ENCODE results near the gene CDYL2. TPM values are rescaled to one million over a fixed set of nuclear protein-coding genes. Genes with fewer than 3 reads are reported as not detected.

CDYL2 gene
- total and polyA plus RNA-seq, 2 donors (not counting 3 experiments of a cell fraction or from before 2014, with no cell fraction given) = 7.1 to 71.3 TPM

DNA sequence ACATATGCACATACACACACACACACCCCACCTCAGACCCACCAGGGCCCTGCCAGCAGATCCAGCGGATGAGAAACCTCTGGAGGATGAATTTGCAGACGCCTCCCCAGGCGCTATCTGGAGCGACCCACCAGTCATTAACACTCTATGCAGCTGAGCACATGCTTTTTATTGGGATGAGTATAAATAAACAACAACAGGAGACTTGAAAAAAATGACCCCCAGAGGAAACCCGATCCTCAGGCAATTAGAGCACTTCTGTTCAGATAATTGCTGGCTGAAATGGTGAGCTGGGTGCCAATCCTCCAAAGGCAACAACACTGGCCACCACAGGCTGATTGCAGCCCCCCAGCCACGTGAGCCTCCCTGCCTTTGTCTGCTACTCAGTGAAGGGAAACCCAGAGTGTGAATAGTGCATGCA, 230.7 kb downstream of the CDYL2 start:
- H3K4me2 ChIP-seq (ENCODE audit: insufficient read depth, low read length) = no peak overlapping the region
- BruUV-seq (replicated peaks) = no TSS peak
- no peak overlapping the region for H3K9ac ChIP-seq (replicated peaks; ENCODE audit: extremely low read depth, insufficient read depth, low read length)

DNA sequence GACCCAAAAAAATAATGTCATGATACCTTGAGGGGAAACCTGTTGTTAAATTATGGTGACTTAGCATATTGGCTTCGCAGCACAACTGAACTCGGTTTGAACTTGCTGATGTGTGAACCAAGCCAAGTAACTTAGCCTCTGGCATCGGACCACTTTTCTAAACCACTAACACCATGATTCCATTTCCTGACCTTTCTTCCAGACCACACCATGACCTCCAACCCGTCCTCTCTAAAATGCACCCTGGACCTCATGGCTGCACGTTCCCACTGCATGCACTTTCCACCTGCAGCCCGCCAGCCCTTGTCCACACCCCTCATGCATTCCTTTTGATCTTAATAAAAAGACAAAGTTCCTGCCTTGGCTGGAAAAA, 234.3 kb downstream of the CDYL2 start:
- H3K9ac ChIP-seq (replicated peaks; ENCODE audit: extremely low read depth, insufficient read depth, low read length) = no peak overlapping the region
- no peaks in the 10 kb centered on the region for H4K20me1 ChIP-seq (replicated peaks; ENCODE audit: control insufficient read depth, extremely low read depth, insufficient read depth, low read length)
- H2AFZ ChIP-seq (ENCODE audit: low read depth, low read length) = no peak overlapping the region
- CTCF ChIA-PET = no interaction called here
- no peaks in the 10 kb centered on the region for H3K9me1 ChIP-seq (replicated peaks; ENCODE audit: control insufficient read depth, extremely low read depth, insufficient read depth, low read length)
- DNase-seq (ENCODE audit: low read depth, low spot score) (peak; percentile 14), FAIRE-seq (no peak)
- H3K27me3 ChIP-seq (ENCODE audit: control insufficient read depth in 2 of 2, insufficient read depth in 2 of 2, low read length in 2 of 2) = no peaks in the 10 kb centered on the region
- dilution Hi-C loops (cut with MboI; ENCODE audit: extremely low pct_ligation_motif_present, low sequenced_read_pairs) (no loop called here), intact Hi-C loops (cut with micrococcal nuclease) (no loop called here)
- TF ChIP-seq GATA2 (IDR thresholded peaks at IDR 0.05; ENCODE audit: insufficient read depth, insufficient read length, low read depth, low read length) (no peak), POLR2AphosphoS5 (IDR thresholded peaks at IDR 0.05; ENCODE audit: insufficient read depth, low read depth, low read length) (no peak), FOS (IDR thresholded peaks at IDR 0.05; ENCODE audit: borderline replicate concordance, insufficient read depth, low read length) (no peak), POLR2A (IDR thresholded peaks at IDR 0.05; ENCODE audit: low read depth, low read length) (no peak), MYC (IDR thresholded peaks at IDR 0.05; ENCODE audit: low read depth, low read length) (no peak), JUN (IDR thresholded peaks at IDR 0.05; ENCODE audit: borderline replicate concordance, insufficient read depth, insufficient read length, low read depth) (no peak), EZH2 (IDR thresholded peaks at IDR 0.05; ENCODE audit: borderline replicate concordance, low read depth, low read length, severe bottlenecking) (no peak)
- TF ChIP-seq, protein P1, sequence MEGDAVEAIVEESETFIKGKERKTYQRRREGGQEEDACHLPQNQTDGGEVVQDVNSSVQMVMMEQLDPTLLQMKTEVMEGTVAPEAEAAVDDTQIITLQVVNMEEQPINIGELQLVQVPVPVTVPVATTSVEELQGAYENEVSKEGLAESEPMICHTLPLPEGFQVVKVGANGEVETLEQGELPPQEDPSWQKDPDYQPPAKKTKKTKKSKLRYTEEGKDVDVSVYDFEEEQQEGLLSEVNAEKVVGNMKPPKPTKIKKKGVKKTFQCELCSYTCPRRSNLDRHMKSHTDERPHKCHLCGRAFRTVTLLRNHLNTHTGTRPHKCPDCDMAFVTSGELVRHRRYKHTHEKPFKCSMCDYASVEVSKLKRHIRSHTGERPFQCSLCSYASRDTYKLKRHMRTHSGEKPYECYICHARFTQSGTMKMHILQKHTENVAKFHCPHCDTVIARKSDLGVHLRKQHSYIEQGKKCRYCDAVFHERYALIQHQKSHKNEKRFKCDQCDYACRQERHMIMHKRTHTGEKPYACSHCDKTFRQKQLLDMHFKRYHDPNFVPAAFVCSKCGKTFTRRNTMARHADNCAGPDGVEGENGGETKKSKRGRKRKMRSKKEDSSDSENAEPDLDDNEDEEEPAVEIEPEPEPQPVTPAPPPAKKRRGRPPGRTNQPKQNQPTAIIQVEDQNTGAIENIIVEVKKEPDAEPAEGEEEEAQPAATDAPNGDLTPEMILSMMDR (IDR thresholded peaks at IDR 0.05; ENCODE audit: extremely low read depth in 1 of 2, insufficient read depth in 1 of 2, low read depth in 1 of 2, low read length in 2 of 2) = no peak
- TF ChIP-seq, protein P2, sequence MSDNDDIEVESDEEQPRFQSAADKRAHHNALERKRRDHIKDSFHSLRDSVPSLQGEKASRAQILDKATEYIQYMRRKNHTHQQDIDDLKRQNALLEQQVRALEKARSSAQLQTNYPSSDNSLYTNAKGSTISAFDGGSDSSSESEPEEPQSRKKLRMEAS (IDR thresholded peaks at IDR 0.05; ENCODE audit: insufficient read depth, insufficient read length) = no peak
- no peak overlapping the region for H3K27ac ChIP-seq (ENCODE audit: insufficient read depth, low read depth, low read length)
- H3K4me1 ChIP-seq (ENCODE audit: control insufficient read depth, extremely low read depth, insufficient read depth, low read length) = peaks cover 7% of the 10 kb centered on the region
- no peak overlapping the region for H3K4me2 ChIP-seq (ENCODE audit: insufficient read depth, low read length)
- no peak overlapping the region for H3K4me3 ChIP-seq (replicated peaks in 1 of 3; ENCODE audit: insufficient read depth in 1 of 3, low read depth in 1 of 3, low read length in 3 of 3)
- no TSS peak for BruUV-seq (replicated peaks)
- POLR2A ChIA-PET = no interaction called here
- H3K9me3 ChIP-seq (replicated peaks; ENCODE audit: control insufficient read depth, insufficient read depth, low read length) = no peaks in the 10 kb centered on the region
- H3K36me3 ChIP-seq (ENCODE audit: control insufficient read depth in 2 of 2, extremely low read depth in 1 of 2, insufficient read depth in 2 of 2, low read length in 2 of 2) = no peaks in the 10 kb centered on the region
- no peaks in the 10 kb centered on the region for H3K79me2 ChIP-seq (ENCODE audit: control insufficient read depth, insufficient read depth, low read length)

More for the DNA sequence above, 230.7 kb downstream of the CDYL2 start:
- dilution Hi-C loops (cut with MboI; ENCODE audit: extremely low pct_ligation_motif_present, low sequenced_read_pairs) (no loop called here), intact Hi-C loops (cut with micrococcal nuclease) (no loop called here)
- CTCF ChIA-PET = interaction anchor here (0.9 kb wide), 1 partner anchor 47 kb away, joined by 3 read pairs; no protein-coding TSS in a partner anchor
- POLR2A ChIA-PET = no interaction called here
- no peaks in the 10 kb centered on the region for H3K36me3 ChIP-seq (ENCODE audit: control insufficient read depth in 2 of 2, extremely low read depth in 1 of 2, insufficient read depth in 2 of 2, low read length in 2 of 2)
- FAIRE-seq = no peak
- TF ChIP-seq GATA2 (IDR thresholded peaks at IDR 0.05; ENCODE audit: insufficient read depth, insufficient read length, low read depth, low read length) (no peak), FOS (IDR thresholded peaks at IDR 0.05; ENCODE audit: borderline replicate concordance, insufficient read depth, low read length) (no peak), JUN (IDR thresholded peaks at IDR 0.05; ENCODE audit: borderline replicate concordance, insufficient read depth, insufficient read length, low read depth) (no peak)
- TF ChIP-seq, protein P2 (IDR thresholded peaks at IDR 0.05; ENCODE audit: insufficient read depth, insufficient read length) = no peak
- peaks cover 7% of the 10 kb centered on the region for H3K4me1 ChIP-seq (ENCODE audit: control insufficient read depth, extremely low read depth, insufficient read depth, low read length)
- H3K4me3 ChIP-seq (replicated peaks in 1 of 3; ENCODE audit: insufficient read depth in 1 of 3, low read depth in 1 of 3, low read length in 3 of 3) = no peak overlapping the region
- H3K27me3 ChIP-seq (ENCODE audit: control insufficient read depth in 2 of 2, insufficient read depth in 2 of 2, low read length in 2 of 2) = no peaks in the 10 kb centered on the region
- H4K20me1 ChIP-seq (replicated peaks; ENCODE audit: control insufficient read depth, extremely low read depth, insufficient read depth, low read length) = no peaks in the 10 kb centered on the region
- no peak overlapping the region for H2AFZ ChIP-seq (ENCODE audit: low read depth, low read length)
- H3K27ac ChIP-seq (ENCODE audit: insufficient read depth, low read depth, low read length) = no peak overlapping the region
- DNase-seq (ENCODE audit: low read depth, low spot score) = no peak
- no peaks in the 10 kb centered on the region for H3K9me1 ChIP-seq (replicated peaks; ENCODE audit: control insufficient read depth, extremely low read depth, insufficient read depth, low read length)
- H3K79me2 ChIP-seq (ENCODE audit: control insufficient read depth, insufficient read depth, low read length) = no peaks in the 10 kb centered on the region
- H3K9me3 ChIP-seq (replicated peaks; ENCODE audit: control insufficient read depth, insufficient read depth, low read length) = no peaks in the 10 kb centered on the region
